IgD-negative memory B cell (primary cell): ENCODE data around the gene TP53TG3C. TPM values are rescaled to one million over a fixed set of nuclear protein-coding genes. Genes with fewer than 3 reads are reported as not detected.
"Not testable (repeated sequence)": the region's sequence is repeated elsewhere in the genome, so short reads cannot be mapped to it uniquely, and the experiment has no call there.

Experiments used
- H3K27ac Mint-ChIP-seq, 3 donors: one replicate each; pipeline ENCODE4 v1.8.0; 2020 to 2022; ENCODE audit warnings: mild to moderate bottlenecking in 3 of 3, mixed read lengths in 3 of 3, moderate library complexity in 1 of 3
- H3K27me3 Mint-ChIP-seq: one replicate; pipeline ENCODE4 v1.8.0; 2021; ENCODE audit warnings: mixed read lengths
- H3K36me3 Mint-ChIP-seq: one replicate; pipeline ENCODE4 v1.8.0; 2020; ENCODE audit warnings: mild to moderate bottlenecking, mixed read lengths
- H3K4me1 Mint-ChIP-seq, 3 donors: one replicate each; pipeline ENCODE4 v1.8.0; 2020 to 2022; ENCODE audit warnings: mixed read lengths in 3 of 3, mild to moderate bottlenecking in 1 of 3
- H3K4me3 Mint-ChIP-seq, 4 donors: one replicate each; pipeline ENCODE4 v1.8.0; 2020 to 2022; ENCODE audit warnings: mild to moderate bottlenecking in 4 of 4, mixed read lengths in 4 of 4, moderate library complexity in 3 of 4
- H3K9me3 Mint-ChIP-seq, 3 donors: one replicate each; pipeline ENCODE4 v1.8.0; 2020 to 2021; ENCODE audit warnings: mixed read lengths in 3 of 3, mild to moderate bottlenecking in 1 of 3
- polyA plus RNA-seq: library from polyadenylated mRNA; unstranded; fragments of 300-500 nt; fragmentation: Illumina TruSeq; gene quantifications from one replicate; pipeline ENCODE4 v1.2.3, GENCODE V29; 2021

TP53TG3C gene, protein sequence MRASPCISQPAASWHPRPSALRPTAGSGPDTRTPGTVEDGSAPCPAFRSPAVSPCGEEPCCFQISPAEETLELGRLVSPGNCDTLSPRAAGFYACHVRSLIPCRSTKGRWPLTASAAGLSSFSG
- not detected for polyA plus RNA-seq

DNA sequence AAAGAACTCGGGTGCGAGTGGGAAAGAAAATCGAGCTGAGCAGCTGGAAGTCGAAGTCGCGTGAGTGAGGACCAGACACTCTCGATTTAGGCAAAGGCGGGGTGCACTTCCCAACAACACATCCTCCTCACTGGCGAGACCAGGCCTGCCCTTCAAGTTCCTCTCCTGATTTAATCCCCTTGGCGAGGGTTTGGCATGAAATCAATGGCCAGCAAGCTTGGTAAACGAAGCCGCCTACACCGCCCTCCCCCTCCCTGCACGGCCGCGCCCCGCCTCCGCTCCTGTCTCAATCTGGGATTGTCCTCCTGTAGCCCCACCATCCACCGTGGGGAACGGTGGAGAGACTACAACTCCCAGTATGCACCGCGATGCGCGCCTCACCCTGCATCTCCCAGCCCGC lies at the start of gene TP53TG3C:
TP53TG3C (plus strand) TSS at position 301 of the 400 bp plus-strand sequence; CDS start at position 369, 68 bp downstream.
- H3K27ac Mint-ChIP-seq, H3K27me3 Mint-ChIP-seq, H3K36me3 Mint-ChIP-seq, H3K9me3 Mint-ChIP-seq, H3K4me1 Mint-ChIP-seq, H3K4me3 Mint-ChIP-seq: not testable (repeated sequence)

Other genes starting within 250 kb of the TP53TG3C start
- not detected for gene TP53TG3E, start 110.1 kb downstream of the TP53TG3C start, polyA plus RNA-seq
- gene TP53TG3B, start 166.6 kb downstream of the TP53TG3C start, polyA plus RNA-seq: not detected